A673 (cell line): ENCODE measurements around the gene NMNAT1. TPM values are rescaled to one million over a fixed set of nuclear protein-coding genes. Genes with fewer than 3 reads are reported as not detected.

ENCODE experiments used
- BruUV-seq: library from RNA; stranded (reverse); fragments of 400-500 nt; replicated peaks from 2 replicates; lab custom pipeline; 2021; lab: Mats Ljungman, UMichigan
- CTCF ChIA-PET: fragments of 300-600 bp; sonication (Branson Sonifier 250); formaldehyde crosslinking; loops from one replicate; lab custom pipeline; 2022; ENCODE audit warnings: antibody characterized with exemption; lab: Charles Lee
- POLR2A ChIA-PET: fragments of 300-600 bp; sonication (Branson Sonifier 250); formaldehyde crosslinking; loops from one replicate; lab custom pipeline; 2022; ENCODE audit warnings: antibody characterized with exemption; ENCODE audit not compliant: low non-redundant PET; lab: Charles Lee
- DNase-seq: peaks from one replicate; pipeline ENCODE4 v3.0.0-alpha.2; 2015; ENCODE audit warnings: low spot score
- H3K27ac ChIP-seq: fragments of 200-600 bp; sonication (generic); 2 replicates; pipeline ENCODE4 v1.5.1; 2016; ENCODE audit warnings: mixed run types, low read depth, mild to moderate bottlenecking, mixed read lengths, antibody characterized with exemption, low read length; ENCODE audit not compliant: poor library complexity, severe bottlenecking
- H3K27me3 ChIP-seq: fragments of 200-600 bp; sonication (generic); replicated peaks from 2 replicates; pipeline ENCODE4 v1.6.1; 2017; ENCODE audit warnings: mixed run types, low read depth, mild to moderate bottlenecking, mixed read lengths, antibody characterized with exemption, low read length; ENCODE audit not compliant: insufficient read depth, poor library complexity
- H3K36me3 ChIP-seq: fragments of 200-600 bp; sonication (generic); 2 replicates; pipeline ENCODE4 v1.6.1; 2016; ENCODE audit warnings: mixed run types, mild to moderate bottlenecking, mixed read lengths, antibody characterized with exemption, low read length; ENCODE audit not compliant: insufficient read depth, poor library complexity, severe bottlenecking
- H3K4me1 ChIP-seq: fragments of 200-600 bp; sonication (generic); 2 replicates; pipeline ENCODE4 v1.6.1; 2017; ENCODE audit warnings: mixed run types, mild to moderate bottlenecking, mixed read lengths, antibody characterized with exemption, low read length; ENCODE audit not compliant: insufficient read depth, poor library complexity, severe bottlenecking
- H3K4me3 ChIP-seq: fragments of 200-600 bp; sonication (generic); 2 replicates; pipeline ENCODE4 v1.5.1; 2016; ENCODE audit warnings: low read depth, mixed run types, mild to moderate bottlenecking, mixed read lengths, low read length; ENCODE audit not compliant: poor library complexity, severe bottlenecking
- H3K9me3 ChIP-seq: fragments of 200-600 bp; sonication (generic); 2 replicates; pipeline ENCODE4 v1.6.1; 2016; ENCODE audit warnings: mixed run types, low read depth, mild to moderate bottlenecking, mixed read lengths, antibody characterized with exemption, low read length; ENCODE audit not compliant: poor library complexity, severe bottlenecking
- CTCF ChIP-seq: fragments of 300-800, 200-600 bp; sonication (generic); conservative IDR thresholded peaks from 2 replicates; pipeline ENCODE4 v1.5.1; 2017; ENCODE audit warnings: low read depth, mild to moderate bottlenecking, antibody characterized with exemption, low read length, moderate library complexity, mixed read lengths
- EZH2 ChIP-seq: fragments of 200-600 bp; sonication (generic); IDR thresholded peaks from 2 replicates; pipeline ENCODE4 v1.6.1; 2017; ENCODE audit warnings: borderline replicate concordance, low read depth, mild to moderate bottlenecking, mixed read lengths, antibody characterized with exemption, low read length; ENCODE audit not compliant: poor library complexity, severe bottlenecking
- intact Hi-C: fragments of 100-400 bp; cut with micrococcal nuclease; formaldehyde crosslinking; loops from one replicate; pipeline ENCODE4 v1.10.0; 2022; ENCODE audit not compliant: unreplicated experiment
- total RNA-seq: library from RNA; stranded (reverse); gene quantifications from 2 replicates; pipeline ENCODE4 v1.2.3, GENCODE V29; 2021

Gene NMNAT1
- total RNA-seq, 1 experiment from 2014 or later = 4.5 TPM

- H3K9me3 ChIP-seq = no peaks in the 10 kb centered on the region
- no peaks in the 10 kb centered on the region for H3K36me3 ChIP-seq
- intact Hi-C loops = no loop called here
- CTCF ChIA-PET = no interaction called here
- POLR2A ChIA-PET = no interaction called here
- peak overlapping the region; percentile 90 for H3K4me3 ChIP-seq
- peak; percentile 30 for DNase-seq
- H3K27me3 ChIP-seq = no peaks in the 10 kb centered on the region
- BruUV-seq = no TSS peak
- H3K27ac ChIP-seq = peak overlapping the region; percentile 7
- no peak for TF ChIP-seq CTCF
- no peak for TF ChIP-seq EZH2
- H3K4me1 ChIP-seq = peaks cover 7% of the 10 kb centered on the region
These were observed 33.8 kb upstream of the NMNAT1 start for GRCh38 chr1:9909234-9910046.

- Histone ChIP-seq H3K27ac (peak within 1 kb of the TSS; percentile 88), H3K36me3 (no peaks in the 10 kb centered on the region), H3K9me3 (no peaks in the 10 kb centered on the region), H3K27me3 (no peaks in the 10 kb centered on the region), H3K4me3 (peak within 1 kb of the TSS; percentile 90), H3K4me1 (peaks cover 7% of the 10 kb centered on the region)
- BruUV-seq = no TSS peak
- TF ChIP-seq EZH2 = no peak
- no peak for TF ChIP-seq CTCF
- ChIA-PET POLR2A (no interaction called here), CTCF (no interaction called here)
- DNase-seq = no peak
- intact Hi-C loops = no loop called here
These were observed 33.2 kb upstream of the NMNAT1 start, which contains the start of gene CTNNBIP1 for GRCh38 chr1:9910076-9910422. Gene CTNNBIP1 (minus strand): TSS chr1:9910269. CDS start chr1:9872064, 38,205 bp downstream.

DNA sequence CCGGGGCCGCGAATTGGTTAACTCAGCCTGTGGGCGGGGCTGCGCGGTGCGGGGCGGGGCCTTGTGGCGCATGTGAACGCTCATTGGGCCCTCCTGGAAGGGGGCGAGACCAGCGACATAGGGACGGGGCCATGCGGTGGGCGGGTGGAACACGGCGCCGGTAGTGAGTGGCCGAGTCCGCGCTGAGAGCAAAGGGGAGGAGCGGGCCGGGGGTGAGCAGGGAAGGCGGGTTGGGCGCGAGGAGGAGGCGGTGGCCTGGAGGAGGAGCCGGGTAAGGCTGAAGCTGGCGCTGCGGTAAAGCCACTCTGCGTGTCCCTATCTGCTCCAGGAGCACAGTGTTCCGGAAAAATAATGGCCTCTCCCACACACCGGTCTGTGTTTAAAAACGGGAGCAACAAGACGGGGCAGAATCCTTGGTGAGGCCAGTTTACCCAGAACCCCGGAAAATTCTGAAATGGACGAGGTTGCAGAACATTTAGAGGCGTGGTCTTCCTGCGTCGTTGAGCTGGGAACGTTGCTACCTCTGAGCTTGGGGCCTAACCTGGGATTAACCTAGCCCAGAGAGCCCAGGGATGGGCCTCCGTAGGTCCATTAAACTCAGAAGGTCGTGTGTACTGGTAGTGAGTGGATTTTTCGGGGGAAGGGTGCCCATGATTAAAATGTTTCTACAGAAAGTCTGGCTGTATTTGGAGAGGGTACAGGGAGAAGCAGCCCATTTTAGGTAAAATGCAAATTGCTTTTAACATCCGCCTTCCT, 32.7 kb upstream of the NMNAT1 start:
- Histone ChIP-seq H3K4me3 (peak overlapping the region; percentile 58), H3K4me1 (peaks cover 7% of the 10 kb centered on the region), H3K27ac (peak overlapping the region; percentile 88), H3K27me3 (no peaks in the 10 kb centered on the region), H3K36me3 (no peaks in the 10 kb centered on the region), H3K9me3 (no peaks in the 10 kb centered on the region)
- ChIA-PET CTCF (interaction anchor here (0.5 to 0.6 kb wide), 2 partner anchors 29 to 221 kb away, joined by 4 to 5 read pairs; no protein-coding TSS in a partner anchor), POLR2A (no interaction called here)
- intact Hi-C loops = no loop called here
- peak; percentile 100 for DNase-seq
- BruUV-seq = no TSS peak
- TF ChIP-seq EZH2 = no peak
- TF ChIP-seq CTCF = no peak
